ENCODE data around the gene AIPL1.

Gene AIPL1

DNA sequence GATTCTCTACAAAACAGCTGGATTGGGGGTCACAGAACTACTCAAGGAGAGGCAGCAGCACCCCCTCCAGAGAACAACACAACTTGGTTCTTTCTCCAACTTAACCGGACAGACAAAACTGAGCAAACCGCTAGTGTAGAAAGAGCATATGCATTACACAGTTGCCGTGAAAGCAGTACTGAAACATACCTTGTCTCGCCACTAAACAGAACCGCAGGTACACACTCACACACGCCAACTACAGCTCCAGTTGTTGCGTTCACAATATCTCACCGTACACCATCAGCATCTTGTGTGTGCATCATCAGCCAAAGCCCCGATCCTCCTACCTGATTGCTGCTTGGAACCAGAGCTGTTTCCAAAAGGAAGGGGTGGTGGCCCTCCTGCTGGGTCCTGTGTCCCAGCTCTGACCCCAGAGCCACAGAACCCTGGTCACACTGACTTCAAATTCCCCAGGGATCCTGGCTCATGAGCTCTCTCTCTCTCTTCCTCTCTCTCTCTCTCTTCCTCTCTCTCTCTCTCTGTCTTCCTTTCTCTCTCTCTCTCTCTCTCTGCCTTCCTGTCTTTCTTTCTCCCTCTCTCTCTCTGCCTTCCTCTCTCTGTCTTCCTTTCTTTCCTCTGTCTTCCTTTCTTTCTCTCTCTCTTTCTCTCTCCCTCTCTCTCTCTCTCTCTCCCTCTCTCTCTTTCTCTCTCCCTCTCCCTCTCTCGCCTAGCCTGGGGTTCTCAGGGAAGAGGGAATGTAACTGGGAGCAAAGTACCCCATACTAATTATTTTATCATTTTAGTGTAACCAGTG is 17.7 kb upstream of the AIPL1 start:
- DNase-seq (ENCODE audit: low read depth in 2 of 3, low spot score in 1 of 3), result no peak

DNA sequence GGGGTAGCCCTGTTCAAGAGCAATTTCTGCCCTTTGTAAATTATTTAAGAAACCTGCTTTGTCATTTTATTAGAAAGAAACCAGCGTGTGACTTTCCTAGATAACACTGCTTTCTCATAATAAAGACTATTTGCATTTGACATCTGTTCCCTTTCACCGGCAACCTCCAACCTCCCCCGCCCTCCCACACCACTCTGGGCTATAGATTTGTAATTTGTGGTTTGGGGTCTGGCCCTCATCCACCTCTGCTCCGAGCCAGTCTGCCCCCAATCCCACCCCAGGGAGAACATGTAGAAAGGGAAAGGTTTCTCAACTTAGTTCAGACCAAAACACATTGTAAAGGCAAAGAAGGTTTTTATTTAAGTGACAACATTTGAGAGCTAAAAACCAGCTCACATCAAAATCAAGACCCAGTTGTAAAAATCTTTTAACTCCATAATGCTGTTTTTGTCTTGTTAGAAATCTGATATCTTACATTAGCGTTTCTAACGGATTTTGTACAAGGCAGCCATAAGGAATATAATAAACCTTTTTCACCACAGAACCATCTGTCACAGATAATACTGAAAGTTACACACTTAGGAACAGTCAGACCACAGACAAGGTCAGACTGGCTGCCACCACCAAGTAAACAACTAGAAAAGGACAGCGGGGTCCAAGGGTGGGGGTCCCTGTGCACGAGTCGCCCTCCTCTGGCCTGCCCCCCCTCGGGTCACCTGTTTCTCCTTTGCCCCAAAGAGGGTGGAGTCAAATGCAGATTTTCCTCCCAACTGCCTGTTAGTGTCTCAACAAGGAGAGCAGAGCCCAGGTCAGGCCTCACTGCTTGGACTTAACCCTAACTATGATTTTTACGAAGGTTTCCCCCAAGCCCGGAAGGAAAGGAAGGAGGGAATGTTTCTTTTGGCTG is 16.3 kb upstream of the AIPL1 start:
- no peak for DNase-seq (ENCODE audit: low read depth in 2 of 3, low spot score in 1 of 3)

- DNase-seq (ENCODE audit: low read depth in 2 of 3, low spot score in 1 of 3), result no peak
Observed at GRCh38 chr17:6449307-6449706, 14.4 kb upstream of the AIPL1 start.

DNA sequence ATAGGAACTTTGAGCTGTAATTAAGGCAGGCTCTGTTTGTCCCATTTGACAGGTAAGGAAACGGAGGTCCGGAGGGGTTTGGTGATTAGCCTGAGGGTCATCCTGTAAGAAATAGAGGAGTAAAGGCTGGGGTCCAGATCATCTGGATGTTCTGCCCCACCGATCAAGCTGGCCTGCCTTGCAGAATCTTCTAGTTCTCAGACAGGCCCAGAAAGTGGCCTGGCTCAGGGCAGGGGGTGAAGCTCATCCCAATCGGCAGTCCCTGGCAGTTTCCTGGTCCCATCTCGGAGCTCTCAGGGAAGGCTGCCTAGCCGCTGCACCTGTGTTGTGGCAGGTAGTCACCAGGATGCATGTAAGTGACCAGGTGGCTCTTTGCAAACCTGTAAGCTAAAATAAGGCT is 13.6 kb upstream of the AIPL1 start:
- DNase-seq (ENCODE audit: low read depth in 2 of 3, low spot score in 1 of 3), result no peak

DNA sequence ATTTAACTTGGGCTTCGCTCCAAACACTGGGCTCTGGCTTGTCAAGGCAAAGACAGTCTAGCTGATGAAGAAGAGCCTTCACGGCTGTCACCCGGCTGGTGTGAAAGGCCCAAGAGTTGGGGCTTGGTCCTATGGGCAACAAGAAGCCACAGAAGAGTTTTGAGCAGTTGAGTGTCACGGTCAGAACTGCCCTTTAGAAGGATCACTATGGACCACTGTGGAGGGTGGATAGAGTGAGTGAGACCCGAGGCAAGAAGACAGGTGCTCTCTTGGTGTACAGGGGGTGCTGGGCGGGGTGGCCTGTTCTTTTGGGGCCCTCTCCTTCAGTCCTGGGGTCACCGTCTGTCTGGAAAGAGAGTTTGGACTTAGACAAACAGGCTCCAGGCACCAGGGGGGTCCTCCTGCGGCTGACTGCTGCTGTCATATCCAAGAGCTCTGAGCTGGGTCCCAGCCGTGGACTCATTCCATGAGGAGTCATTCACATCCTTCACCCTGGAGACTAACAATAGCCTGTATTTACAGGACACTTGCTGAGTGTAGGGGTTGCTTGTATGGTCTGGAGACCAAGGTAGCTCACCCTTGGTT is 11.7 kb upstream of the AIPL1 start:
- no peak for DNase-seq (ENCODE audit: low read depth in 2 of 3, low spot score in 1 of 3)

DNA sequence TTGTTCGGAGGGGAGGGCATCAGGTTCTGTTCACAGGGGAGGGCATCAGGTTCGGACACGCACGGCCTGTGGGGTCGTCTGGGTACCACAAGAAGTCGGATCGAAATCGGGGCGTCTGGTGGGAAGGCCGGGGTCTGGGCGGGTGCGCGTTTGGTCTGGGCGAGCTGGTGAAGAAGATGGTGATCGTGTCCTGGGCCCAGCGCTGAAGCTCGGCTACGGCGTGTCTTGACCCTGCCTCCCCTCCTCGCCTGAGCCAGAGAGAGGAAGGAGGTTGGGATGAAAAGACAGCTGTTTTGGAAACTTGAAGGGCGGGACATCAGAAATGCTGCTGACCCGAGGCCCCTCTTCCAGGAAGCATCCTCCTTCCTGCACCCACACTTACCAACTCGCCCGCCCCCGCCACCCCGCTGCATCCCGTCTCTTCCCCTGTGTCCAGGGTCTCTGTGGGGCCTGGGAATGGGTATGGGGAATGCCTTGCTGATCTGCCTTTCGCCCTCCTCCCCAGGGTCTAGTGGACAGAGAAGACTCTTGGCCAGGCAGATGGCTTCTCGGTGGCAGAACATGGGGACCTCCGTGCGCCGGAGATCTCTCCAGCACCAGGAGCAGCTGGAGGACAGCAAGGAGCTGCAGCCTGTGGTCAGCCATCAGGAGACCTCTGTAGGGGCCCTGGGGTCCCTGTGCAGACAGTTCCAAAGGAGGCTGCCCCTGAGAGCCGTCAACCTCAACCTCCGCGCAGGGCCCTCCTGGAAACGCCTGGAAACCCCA is 9.8 kb upstream of the AIPL1 start:
- DNase-seq (ENCODE audit: low read depth in 2 of 3, low spot score in 1 of 3), result no peak

GRCh38 chr17:6443692-6444570 is 9.0 kb upstream of the AIPL1 start, which contains the start of gene PIMREG:
Gene PIMREG, plus strand, starts transcription at chr17:6444455. Its CDS starts 656 bp downstream, at chr17:6445111.
- peak; percentile 89 to 93 (median 93) for DNase-seq (ENCODE audit: low read depth in 2 of 3, low spot score in 1 of 3)

DNA sequence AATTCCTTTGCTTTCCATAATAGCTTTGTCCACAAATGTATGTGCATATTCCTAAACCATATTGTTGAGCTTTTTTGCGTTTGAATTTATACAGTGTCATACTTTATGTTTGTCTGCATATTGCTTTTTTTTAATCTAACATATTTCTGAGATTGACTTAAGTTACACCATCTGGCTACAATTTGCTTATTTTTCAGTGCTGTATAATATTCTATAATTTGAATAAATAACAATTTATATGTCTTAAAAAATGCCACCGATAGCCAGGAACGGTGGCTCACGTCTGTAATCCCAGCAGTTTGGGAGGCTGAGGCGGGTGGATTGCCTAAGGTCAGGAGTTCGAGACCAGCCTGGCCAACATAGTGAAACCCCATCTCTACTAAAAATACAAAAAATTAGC is 7.9 kb upstream of the AIPL1 start:
- DNase-seq (ENCODE audit: low read depth in 2 of 3, low spot score in 1 of 3), result no peak

GRCh38 chr17:6439951-6440350 is 5.0 kb upstream of the AIPL1 start:
- DNase-seq (ENCODE audit: low read depth in 2 of 3, low spot score in 1 of 3), result no peak

- no peak for DNase-seq (ENCODE audit: low read depth in 2 of 3, low spot score in 1 of 3)
Observed at GRCh38 chr17:6437956-6438355, 3.0 kb upstream of the AIPL1 start.

GRCh38 chr17:6437466-6437865 is 2.5 kb upstream of the AIPL1 start:
- DNase-seq (ENCODE audit: low read depth in 2 of 3, low spot score in 1 of 3), result no peak

GRCh38 chr17:6435968-6436367 is 1.0 kb upstream of the AIPL1 start:
- peak; percentile 32 to 46 (median 42) for DNase-seq (ENCODE audit: low read depth in 2 of 3, low spot score in 1 of 3)

DNA sequence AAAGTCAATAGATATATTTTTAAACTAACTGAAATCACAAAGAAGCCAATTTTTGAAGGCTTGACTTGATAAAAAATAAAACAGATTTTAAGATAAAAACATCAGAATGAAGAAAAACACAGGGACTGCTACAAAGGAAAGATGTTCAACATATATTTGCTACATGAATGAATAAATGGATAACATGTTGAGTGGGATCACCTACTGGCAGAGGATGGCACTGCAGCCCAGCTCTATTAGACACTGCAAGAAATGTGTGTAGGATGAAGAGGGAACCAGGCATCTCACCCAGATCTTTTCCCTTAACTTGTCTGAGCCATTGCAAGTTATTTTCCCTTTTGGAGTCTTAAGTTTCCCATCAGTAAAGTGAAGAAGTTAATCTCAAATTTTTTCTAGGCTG is 4.2 kb downstream of the AIPL1 start:
- DNase-seq (ENCODE audit: low read depth in 2 of 3, low spot score in 1 of 3), result no peak

- no peak for DNase-seq (ENCODE audit: low read depth in 2 of 3, low spot score in 1 of 3)
Observed at GRCh38 chr17:6429266-6429665, 5.7 kb downstream of the AIPL1 start.

DNA sequence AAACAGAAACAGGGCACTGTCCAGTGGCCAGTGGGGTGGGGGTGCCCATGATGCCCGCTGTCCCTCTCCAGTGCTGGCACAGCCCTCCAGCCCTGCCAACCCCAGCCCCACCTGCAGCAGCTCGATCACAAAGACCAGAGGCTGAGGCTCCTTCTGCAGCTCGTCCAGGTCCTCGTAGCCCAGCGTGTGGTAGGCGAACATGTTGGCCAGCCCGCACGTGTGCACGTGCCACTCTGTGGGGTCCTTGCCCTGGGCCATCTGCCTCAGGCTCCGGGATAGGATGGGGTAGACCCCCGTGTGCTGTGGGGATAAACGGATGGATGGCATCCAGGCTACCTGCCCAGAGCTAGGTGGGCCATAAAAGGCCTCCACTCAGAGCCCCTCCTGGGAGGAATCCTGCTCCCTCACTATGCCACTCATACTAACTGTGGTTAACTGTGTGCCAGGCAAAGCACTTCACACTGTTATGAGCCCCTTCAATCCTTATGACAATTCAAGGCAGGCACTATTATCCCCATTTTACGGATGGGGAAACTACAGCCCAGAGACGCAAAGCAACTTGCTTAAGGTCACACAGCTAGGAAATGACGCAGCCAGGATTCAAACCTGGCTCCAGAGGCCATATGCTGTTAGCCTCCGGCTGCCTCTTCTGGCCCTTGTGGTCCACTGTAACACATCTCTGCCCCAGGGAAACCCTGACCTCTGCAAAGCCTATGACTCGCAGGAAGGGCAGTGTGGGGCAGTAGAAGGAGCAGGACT is 6.5 kb downstream of the AIPL1 start:
- DNase-seq (ENCODE audit: low read depth in 2 of 3, low spot score in 1 of 3), result no peak

DNA sequence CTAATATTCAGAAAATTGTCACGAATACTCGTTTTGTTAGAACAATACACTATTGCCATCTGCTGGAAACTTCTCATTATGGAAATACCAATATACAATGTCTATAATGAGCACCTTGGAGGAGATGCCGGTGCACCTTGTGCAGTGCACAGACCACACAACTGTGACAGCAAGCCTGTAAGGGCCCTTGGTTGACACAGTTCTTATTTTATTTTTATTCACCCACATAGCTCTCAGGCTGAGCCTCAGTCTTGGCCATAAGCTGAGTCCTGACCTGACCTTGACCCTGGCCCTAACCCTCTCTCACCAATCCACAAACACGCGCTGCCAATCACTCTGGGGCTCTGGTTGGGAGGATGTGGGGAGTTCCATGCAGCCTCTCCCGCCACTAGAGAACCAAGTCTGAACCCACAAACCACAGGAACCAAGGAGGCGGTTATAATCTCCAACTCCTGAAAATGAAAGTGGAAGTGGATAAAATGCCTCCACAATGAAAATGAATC is 7.6 kb downstream of the AIPL1 start:
- peak; percentile 19 to 45 (median 35) for DNase-seq (ENCODE audit: low read depth in 2 of 3, low spot score in 1 of 3)

GRCh38 chr17:6426356-6427101 is 8.4 kb downstream of the AIPL1 start:
- no peak for DNase-seq (ENCODE audit: low read depth in 2 of 3, low spot score in 1 of 3)

GRCh38 chr17:6425407-6425806 is 9.5 kb downstream of the AIPL1 start:
- no peak for DNase-seq (ENCODE audit: low read depth in 2 of 3, low spot score in 1 of 3)

Measured in stimulated activated CD4-positive, alpha-beta T cell treated with anti-CD3 and anti-CD28 coated beads, Interleukin-12 subunit alpha, Interleukin-12 subunit beta, amount 100 ng/mL, for 48 hours (primary cell).